BJ (cell line): ENCODE data around the gene UBL5. TPM values are rescaled to one million over a fixed set of nuclear protein-coding genes. Genes with fewer than 3 reads are reported as not detected.

Experiments used
- CTCF ChIA-PET: fragments of 350-600 bp; formaldehyde crosslinking; extraction: SDS; loops from one replicate; lab custom pipeline; 2021; ENCODE audit warnings: antibody characterized with exemption, inconsistent platforms; lab: Yijun Ruan, JAX
- POLR2A ChIA-PET: fragments of 300-600 bp; sonication (Branson Sonifier 250); formaldehyde crosslinking; extraction: SDS; loops from one replicate; lab custom pipeline; 2021; ENCODE audit warnings: antibody characterized with exemption; lab: Charles Lee
- DNase-seq: peaks from one replicate; pipeline ENCODE4 v3.0.0-alpha.2; 2011; ENCODE audit warnings: low read depth
- H3K27me3 ChIP-seq: 2 replicates; pipeline ENCODE4 v1.6.0; 2011; ENCODE audit warnings: low read length; ENCODE audit not compliant: control insufficient read depth, insufficient read depth
- H3K36me3 ChIP-seq: 2 replicates; pipeline ENCODE4 v1.5.1; 2011; ENCODE audit warnings: low read length; ENCODE audit not compliant: control insufficient read depth, insufficient read depth
- H3K4me3 ChIP-seq: 2 replicates; pipeline ENCODE4 v1.5.1; 2011; ENCODE audit warnings: low read depth, mild to moderate bottlenecking, control low read depth, low read length
- CTCF ChIP-seq: IDR thresholded peaks from 2 replicates; pipeline ENCODE4 v1.5.1; 2011; ENCODE audit warnings: low read depth, mild to moderate bottlenecking, control low read depth, inconsistent platforms, low read length, moderate library complexity; ENCODE audit not compliant: insufficient read depth
- polyA plus RNA-seq: library from polyadenylated mRNA; depleted of rRNA; stranded (reverse); fragments of >200 nt; gene quantifications from 2 replicates; pipeline ENCODE4 v1.2.3, GENCODE V29; 2011

UBL5 gene
- polyA plus RNA-seq, 1 experiment: 506 TPM

- ChIA-PET POLR2A (no interaction called here), CTCF (no interaction called here)
- Histone ChIP-seq H3K36me3 (peaks cover 2% of the 10 kb centered on the region; the same call in 1 of the 2 replicates), H3K27me3 (no peaks in the 10 kb centered on the region), H3K4me3 (no peak overlapping the region)
- TF ChIP-seq CTCF: no peak
- no peak for DNase-seq
These were observed 25.7 kb upstream of the UBL5 start for GRCh38 chr19:9801976-9802375.

DNA sequence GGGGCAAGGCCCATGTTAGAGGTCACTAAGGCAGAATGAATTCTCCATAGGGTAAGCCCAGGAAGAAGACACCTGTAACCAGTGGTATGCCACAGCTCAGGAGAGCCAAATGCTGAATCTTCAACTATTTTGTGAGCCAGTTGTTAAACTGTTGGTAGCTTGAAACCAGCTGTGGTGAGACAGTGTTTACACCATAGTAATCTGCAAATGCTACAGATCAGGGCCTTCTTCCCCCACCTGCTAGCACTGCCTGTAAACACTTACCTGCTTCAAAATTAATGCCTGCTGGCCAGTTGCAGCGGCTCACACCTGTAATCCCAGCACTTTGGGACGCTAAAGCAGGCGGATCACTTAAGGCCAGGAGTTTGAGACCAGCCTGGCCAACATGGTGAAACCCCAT lies 20.9 kb upstream of the UBL5 start:
- Histone ChIP-seq H3K36me3 (peaks cover 26% of the 10 kb centered on the region), H3K27me3 (no peaks in the 10 kb centered on the region), H3K4me3 (no peak overlapping the region)
- ChIA-PET CTCF (interaction anchor here (2.4 kb wide), 1 partner anchor 9 kb away, joined by 11 read pairs; no protein-coding TSS in a partner anchor), POLR2A (no interaction called here)
- no peak for TF ChIP-seq CTCF
- DNase-seq: no peak

DNA sequence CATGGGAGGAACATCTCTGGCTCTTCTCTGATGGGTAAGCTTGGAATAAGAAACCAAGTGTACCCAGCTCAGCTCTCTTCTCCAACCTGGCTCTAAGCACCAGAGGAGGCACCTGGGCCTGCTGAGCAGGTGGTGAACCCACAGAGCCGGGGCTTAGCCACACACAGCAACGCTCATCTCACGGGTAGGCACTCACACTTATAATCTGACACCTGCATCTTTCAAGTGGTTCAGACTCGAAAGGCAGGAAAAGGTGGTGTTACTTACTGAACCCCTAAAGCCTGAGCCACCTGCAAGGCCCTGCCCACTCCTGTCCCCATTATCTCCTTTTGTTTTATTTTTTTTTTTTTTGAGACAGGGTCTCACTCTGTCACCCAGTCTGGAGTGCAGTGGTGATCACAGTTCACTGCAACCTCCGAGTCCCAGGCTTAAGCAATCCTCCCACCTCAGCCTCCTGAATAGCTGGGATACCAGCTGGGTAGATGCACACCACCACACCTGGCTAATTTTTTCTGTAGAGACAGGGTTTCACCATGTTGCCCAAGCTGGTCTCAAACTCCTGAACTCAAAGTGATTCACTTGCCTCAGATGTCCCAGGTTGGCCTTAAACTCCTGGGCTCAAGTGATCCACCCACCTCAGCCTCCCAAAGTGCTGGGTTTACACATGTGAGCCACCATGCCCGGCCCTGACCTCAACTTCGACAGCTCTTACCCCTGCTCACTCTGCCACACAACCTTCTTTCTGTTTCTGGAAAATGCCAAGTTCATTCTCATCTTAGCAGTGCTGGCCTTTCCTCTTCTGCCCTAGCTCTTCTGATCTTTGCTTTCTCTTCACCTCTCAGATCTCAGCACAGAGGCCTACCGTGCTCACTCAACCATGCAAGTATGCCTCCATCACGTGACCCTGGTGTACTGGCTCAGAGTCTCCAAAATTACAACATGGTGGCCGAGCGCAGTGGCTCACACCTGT lies 18.6 kb upstream of the UBL5 start:
- no peak for DNase-seq
- Histone ChIP-seq H3K36me3 (peaks cover 26% of the 10 kb centered on the region), H3K4me3 (no peak overlapping the region), H3K27me3 (no peaks in the 10 kb centered on the region)
- POLR2A ChIA-PET: no interaction called here
- CTCF ChIA-PET: interaction anchor here (1.0 kb wide), 1 partner anchor 183 kb away, joined by 3 read pairs; no protein-coding TSS in a partner anchor
- TF ChIP-seq CTCF: no peak

GRCh38 chr19:9811139-9811538 lies 16.6 kb upstream of the UBL5 start:
- no peak for DNase-seq
- no peak for TF ChIP-seq CTCF
- CTCF ChIA-PET: no interaction called here
- Histone ChIP-seq H3K36me3 (peaks cover 24% of the 10 kb centered on the region), H3K27me3 (no peaks in the 10 kb centered on the region), H3K4me3 (no peak overlapping the region)
- POLR2A ChIA-PET: no interaction called here

DNA sequence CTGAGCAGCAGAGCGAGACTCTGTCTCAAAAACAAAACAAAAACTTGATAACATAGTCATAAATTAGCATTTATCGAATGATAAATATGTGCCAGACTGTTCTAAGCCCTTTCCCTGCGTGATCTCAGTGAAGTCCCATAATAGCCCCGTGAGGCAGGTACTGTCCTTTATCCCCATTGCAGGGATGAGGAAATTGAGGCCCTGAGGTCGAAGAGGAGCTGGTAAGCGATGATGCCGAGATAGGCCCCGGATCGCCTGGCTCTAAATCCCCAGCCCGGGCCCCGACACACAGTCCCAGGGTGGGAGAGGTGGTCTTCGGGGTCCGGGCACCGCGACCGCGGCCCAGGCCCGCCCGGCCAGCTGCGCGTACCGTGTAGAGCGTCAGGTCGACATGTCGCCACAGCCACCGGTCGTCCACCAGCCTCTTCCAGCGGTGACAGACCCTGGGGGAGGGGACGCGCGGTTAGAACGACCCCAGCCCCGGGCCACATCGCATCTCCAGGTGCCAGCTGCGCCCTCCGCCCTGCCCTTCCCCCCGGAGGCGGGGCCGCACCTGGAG lies 9.5 kb upstream of the UBL5 start:
- H3K4me3 ChIP-seq: peak overlapping the region; percentile 96
- TF ChIP-seq CTCF: no peak
- CTCF ChIA-PET: interaction anchor here (1.2 kb wide), 1 partner anchor 22 kb away, joined by 4 read pairs; no protein-coding TSS in a partner anchor
- no peaks in the 10 kb centered on the region for H3K27me3 ChIP-seq
- no peaks in the 10 kb centered on the region for H3K36me3 ChIP-seq
- no peak for DNase-seq
- POLR2A ChIA-PET: no interaction called here
